HCT116 (cell line): ENCODE results near the gene ZNF346. TPM values are rescaled to one million over a fixed set of nuclear protein-coding genes. Genes with fewer than 3 reads are reported as not detected.

ENCODE experiments used
- ATAC-seq: fragments of 200-7000 bp; cut with Tn5 transposase; 2 replicates; pipeline ENCODE4 v1.9.1; 2020; ENCODE audit warnings: mild to moderate bottlenecking, moderate library complexity
- BruUV-seq: library from RNA; stranded (reverse); fragments of 400-500 nt; replicated peaks from 2 replicates; lab custom pipeline; 2021; lab: Mats Ljungman, UMichigan
- CTCF ChIA-PET: fragments of 300-600 bp; sonication (Branson Sonifier 250); formaldehyde crosslinking; loops from one replicate; lab custom pipeline; 2021; ENCODE audit warnings: antibody characterized with exemption; lab: Charles Lee
- POLR2A ChIA-PET: fragments of 300-600, 350-600 bp; sonication (Branson Sonifier 250); formaldehyde crosslinking; loops from one replicate; lab custom pipeline; 2021; ENCODE audit warnings: antibody characterized with exemption; lab: Charles Lee
- RAD21 ChIA-PET, 2 experiments: fragments of 300-600 bp; sonication (Branson Sonifier 250); formaldehyde crosslinking; loops; one replicate each; lab custom pipeline; 2023; ENCODE audit warnings: low total read pairs in 2 of 2; ENCODE audit not compliant: uncharacterized antibody in 2 of 2, unreplicated experiment in 2 of 2, low non-redundant PET in 1 of 2; lab: Charles Lee
- DNase-seq: peaks from one replicate; pipeline ENCODE4 v3.0.0-alpha.2; 2010; ENCODE audit warnings: low read depth, low spot score
- H2AFZ ChIP-seq: fragments of 200-600 bp; shearing (Covaris generic), sonication (generic); 2 replicates; pipeline ENCODE4 v1.6.1; 2017; ENCODE audit warnings: low read depth, mixed run types, mixed read lengths, antibody characterized with exemption, low read length; ENCODE audit not compliant: poor library complexity, severe bottlenecking
- H3K27ac ChIP-seq: 2 replicates; pipeline ENCODE4 v1.5.1; 2012; ENCODE audit warnings: low read depth, low read length
- H3K27me3 ChIP-seq: fragments of 200-600 bp; sonication (generic); 2 replicates; pipeline ENCODE4 v1.6.1; 2016; ENCODE audit warnings: mixed run types, low read length, mixed read lengths; ENCODE audit not compliant: insufficient read depth
- H3K36me3 ChIP-seq, 2 experiments: fragments of 200-500 bp in 1 of 2; fragments of 200-600 bp in 1 of 2; sonication (Bioruptor generic) in 1 of 2; sonication (generic) in 1 of 2; 2 replicates each; pipeline versions ENCODE4 v1.5.1 to v1.6.1; 2014 to 2016; ENCODE audit warnings: low read length in 2 of 2, inconsistent platforms in 1 of 2, mixed read lengths in 1 of 2, mixed run types in 1 of 2; ENCODE audit not compliant: insufficient read depth in 2 of 2, control insufficient read depth in 1 of 2
- H3K4me1 ChIP-seq, 2 experiments: fragments of 200-600 bp in 1 of 2; sonication (generic) in 1 of 2; 2 replicates each; pipeline versions ENCODE4 v1.5.1 to v1.6.1; 2012 to 2017; ENCODE audit warnings: low read length in 2 of 2, inconsistent platforms in 1 of 2, mild to moderate bottlenecking in 1 of 2, mixed read lengths in 1 of 2, mixed run types in 1 of 2, moderate library complexity in 1 of 2; ENCODE audit not compliant: insufficient read depth in 2 of 2, control insufficient read depth in 1 of 2
- H3K4me2 ChIP-seq: fragments of 200-600 bp; sonication (generic); 2 replicates; pipeline ENCODE4 v1.6.1; 2017; ENCODE audit warnings: mixed run types, low read length, mixed read lengths
- H3K4me3 ChIP-seq, 2 experiments: fragments of 200-600 bp in 1 of 2; sonication (generic) in 1 of 2; replicated peaks in 1 of 2; 2 replicates each; pipeline ENCODE4 v1.5.1; 2011 to 2016; ENCODE audit warnings: low read length in 2 of 2, control low read depth in 1 of 2, low read depth in 1 of 2, mild to moderate bottlenecking in 1 of 2, mixed read lengths in 1 of 2, mixed run types in 1 of 2
- H3K79me2 ChIP-seq: fragments of 200-600 bp; sonication (generic); 2 replicates; pipeline ENCODE4 v1.6.1; 2017; ENCODE audit warnings: mild to moderate bottlenecking, mixed run types, low read length, moderate library complexity, mixed read lengths; ENCODE audit not compliant: insufficient read depth
- H3K9ac ChIP-seq: fragments of 200-600 bp; sonication (generic); 2 replicates; pipeline ENCODE4 v1.6.1; 2016; ENCODE audit warnings: low read length, mixed read lengths
- H3K9me2 ChIP-seq: fragments of 200-600 bp; sonication (generic), shearing (Covaris generic); 2 replicates; pipeline ENCODE4 v1.6.1; 2017; ENCODE audit warnings: mixed run types, mild to moderate bottlenecking, moderate library complexity; ENCODE audit not compliant: insufficient read depth
- H3K9me3 ChIP-seq, 2 experiments: fragments of 200-500 bp in 1 of 2; fragments of 200-600 bp in 1 of 2; sonication (Bioruptor generic) in 1 of 2; sonication (generic) in 1 of 2; 2 replicates each; pipeline ENCODE4 v1.6.1; 2014 to 2017; ENCODE audit warnings: low read length in 2 of 2, mixed read lengths in 2 of 2, inconsistent platforms in 1 of 2, low read depth in 1 of 2, mild to moderate bottlenecking in 1 of 2, mixed run types in 1 of 2, moderate library complexity in 1 of 2; ENCODE audit not compliant: control insufficient read depth in 1 of 2, insufficient read depth in 1 of 2
- H4K20me1 ChIP-seq: fragments of 200-600 bp; sonication (generic), shearing (Covaris generic); 2 replicates; pipeline ENCODE4 v1.6.1; 2017; ENCODE audit warnings: mixed run types, mild to moderate bottlenecking, moderate library complexity; ENCODE audit not compliant: insufficient read depth
- CBX3 ChIP-seq: IDR thresholded peaks from 2 replicates; pipeline ENCODE4 v1.6.1; 2012; ENCODE audit warnings: low read depth
- CEBPB ChIP-seq: IDR thresholded peaks from 2 replicates; pipeline ENCODE4 v1.6.1; 2012; ENCODE audit warnings: low read depth
- ELF1 ChIP-seq: IDR thresholded peaks from 2 replicates; pipeline ENCODE4 v1.6.1; 2012; ENCODE audit warnings: low read depth, borderline replicate concordance
- EZH2 ChIP-seq: fragments of 200-600 bp; sonication (generic); IDR thresholded peaks from 2 replicates; pipeline ENCODE4 v1.6.1; 2017; ENCODE audit warnings: antibody characterized with exemption, mixed run types
- FOSL1 ChIP-seq: IDR thresholded peaks from 2 replicates; pipeline ENCODE4 v1.6.1; 2012; ENCODE audit warnings: low read depth
- JUND ChIP-seq: IDR thresholded peaks from 2 replicates; pipeline ENCODE4 v1.6.1; 2012
- POLR2A ChIP-seq: IDR thresholded peaks from 2 replicates; pipeline ENCODE4 v1.7.0; 2011; ENCODE audit warnings: borderline replicate concordance; ENCODE audit not compliant: insufficient read depth, insufficient read length; ENCODE audit errors: extremely low read depth
- POLR2AphosphoS5 ChIP-seq: IDR thresholded peaks from 2 replicates; pipeline ENCODE4 v1.6.1; 2011; ENCODE audit warnings: mild to moderate bottlenecking, low read depth, low read length, moderate library complexity
- RAD21 ChIP-seq: IDR thresholded peaks from 2 replicates; pipeline ENCODE4 v1.6.1; 2012; ENCODE audit warnings: low read depth, mild to moderate bottlenecking
- SIN3A ChIP-seq: IDR thresholded peaks from 2 replicates; pipeline ENCODE4 v1.6.1; 2012; ENCODE audit warnings: low read depth
- SP1 ChIP-seq: IDR thresholded peaks from 2 replicates; pipeline ENCODE4 v1.6.1; 2012; ENCODE audit warnings: low read depth
- SRF ChIP-seq: IDR thresholded peaks from 2 replicates; pipeline ENCODE4 v1.6.1; 2012; ENCODE audit warnings: low read depth
- TCF7L2 ChIP-seq: IDR thresholded peaks from 2 replicates; pipeline ENCODE4 v1.7.0; 2011; ENCODE audit warnings: borderline replicate concordance, inconsistent platforms; ENCODE audit not compliant: insufficient read depth, insufficient read length; ENCODE audit errors: extremely low read depth
- ZFX ChIP-seq: fragments of 450-650 bp; IDR thresholded peaks from 2 replicates; pipeline ENCODE4 v1.6.1; 2017
- intact Hi-C: fragments of 100-400 bp; cut with micrococcal nuclease; formaldehyde crosslinking; loops from 2 replicates; pipeline ENCODE4 v1.10.0; 2022
- total RNA-seq: library from RNA; stranded (reverse); gene quantifications from one replicate; pipeline ENCODE4 v1.2.1, GENCODE V29; 2021; ENCODE audit not compliant: unreplicated experiment
- TF ChIP-seq, protein P1 (sequence below), 3 experiments: fragments of 200-600 bp in 1 of 3; sonication (generic) in 1 of 3; IDR thresholded peaks in 2 of 3; conservative IDR thresholded peaks in 1 of 3; 2 replicates each; pipeline ENCODE4 v1.5.1; 2012 to 2017; ENCODE audit warnings: low read depth in 2 of 3, low read length in 2 of 3, antibody characterized with exemption in 1 of 3, borderline replicate concordance in 1 of 3, control low read depth in 1 of 3, mild to moderate bottlenecking in 1 of 3, mixed read lengths in 1 of 3, mixed run types in 1 of 3, moderate library complexity in 1 of 3; ENCODE audit not compliant: insufficient read depth in 1 of 3
- TF ChIP-seq, protein P2 (sequence below): IDR thresholded peaks from 2 replicates; pipeline ENCODE4 v1.6.1; 2011; ENCODE audit warnings: mild to moderate bottlenecking, low read length, moderate library complexity; ENCODE audit not compliant: insufficient replicate concordance; ENCODE audit errors: extremely low read depth
- TF ChIP-seq, protein P3 (sequence below): IDR thresholded peaks from 2 replicates; pipeline ENCODE4 v1.6.1; 2012
- TF ChIP-seq, protein P4 (sequence below): IDR thresholded peaks from 2 replicates; pipeline ENCODE4 v1.6.1; 2012; ENCODE audit warnings: low read depth

Gene ZNF346
- total RNA-seq, 1 experiment from 2014 or later, result 13.7 TPM

DNA sequence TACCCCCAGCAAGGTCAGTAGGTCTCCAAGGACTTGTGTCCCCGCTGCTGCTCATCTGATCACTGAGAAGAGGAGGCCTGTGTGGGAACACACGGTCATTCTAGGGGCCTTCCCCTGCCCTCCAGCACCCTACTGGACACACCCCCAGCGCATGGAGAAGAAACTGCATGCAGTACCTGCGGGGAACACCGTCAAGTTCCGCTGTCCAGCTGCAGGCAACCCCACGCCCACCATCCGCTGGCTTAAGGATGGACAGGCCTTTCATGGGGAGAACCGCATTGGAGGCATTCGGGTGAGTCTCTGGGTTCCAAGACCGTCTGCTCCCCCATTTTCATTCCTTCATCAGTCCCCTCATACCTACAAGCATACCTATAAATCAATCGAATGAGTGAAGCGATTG is 68.3 kb downstream of the ZNF346 start:
- POLR2A ChIA-PET, result no interaction called here
- CTCF ChIA-PET, result no interaction called here
- no peak for TF ChIP-seq SIN3A
- TF ChIP-seq, protein P1, sequence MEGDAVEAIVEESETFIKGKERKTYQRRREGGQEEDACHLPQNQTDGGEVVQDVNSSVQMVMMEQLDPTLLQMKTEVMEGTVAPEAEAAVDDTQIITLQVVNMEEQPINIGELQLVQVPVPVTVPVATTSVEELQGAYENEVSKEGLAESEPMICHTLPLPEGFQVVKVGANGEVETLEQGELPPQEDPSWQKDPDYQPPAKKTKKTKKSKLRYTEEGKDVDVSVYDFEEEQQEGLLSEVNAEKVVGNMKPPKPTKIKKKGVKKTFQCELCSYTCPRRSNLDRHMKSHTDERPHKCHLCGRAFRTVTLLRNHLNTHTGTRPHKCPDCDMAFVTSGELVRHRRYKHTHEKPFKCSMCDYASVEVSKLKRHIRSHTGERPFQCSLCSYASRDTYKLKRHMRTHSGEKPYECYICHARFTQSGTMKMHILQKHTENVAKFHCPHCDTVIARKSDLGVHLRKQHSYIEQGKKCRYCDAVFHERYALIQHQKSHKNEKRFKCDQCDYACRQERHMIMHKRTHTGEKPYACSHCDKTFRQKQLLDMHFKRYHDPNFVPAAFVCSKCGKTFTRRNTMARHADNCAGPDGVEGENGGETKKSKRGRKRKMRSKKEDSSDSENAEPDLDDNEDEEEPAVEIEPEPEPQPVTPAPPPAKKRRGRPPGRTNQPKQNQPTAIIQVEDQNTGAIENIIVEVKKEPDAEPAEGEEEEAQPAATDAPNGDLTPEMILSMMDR (IDR thresholded peaks at IDR 0.05 in 2 of 3, conservative IDR thresholded peaks at IDR 0.05 in 1 of 3; ENCODE audit: borderline replicate concordance in 1 of 3, insufficient read depth in 1 of 3, low read depth in 2 of 3, low read length in 2 of 3), result no peak
- TF ChIP-seq TCF7L2, result no peak
- no peak for TF ChIP-seq ELF1
- TF ChIP-seq, protein P2, sequence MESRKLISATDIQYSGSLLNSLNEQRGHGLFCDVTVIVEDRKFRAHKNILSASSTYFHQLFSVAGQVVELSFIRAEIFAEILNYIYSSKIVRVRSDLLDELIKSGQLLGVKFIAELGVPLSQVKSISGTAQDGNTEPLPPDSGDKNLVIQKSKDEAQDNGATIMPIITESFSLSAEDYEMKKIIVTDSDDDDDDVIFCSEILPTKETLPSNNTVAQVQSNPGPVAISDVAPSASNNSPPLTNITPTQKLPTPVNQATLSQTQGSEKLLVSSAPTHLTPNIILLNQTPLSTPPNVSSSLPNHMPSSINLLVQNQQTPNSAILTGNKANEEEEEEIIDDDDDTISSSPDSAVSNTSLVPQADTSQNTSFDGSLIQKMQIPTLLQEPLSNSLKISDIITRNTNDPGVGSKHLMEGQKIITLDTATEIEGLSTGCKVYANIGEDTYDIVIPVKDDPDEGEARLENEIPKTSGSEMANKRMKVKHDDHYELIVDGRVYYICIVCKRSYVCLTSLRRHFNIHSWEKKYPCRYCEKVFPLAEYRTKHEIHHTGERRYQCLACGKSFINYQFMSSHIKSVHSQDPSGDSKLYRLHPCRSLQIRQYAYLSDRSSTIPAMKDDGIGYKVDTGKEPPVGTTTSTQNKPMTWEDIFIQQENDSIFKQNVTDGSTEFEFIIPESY, result no peak
- TF ChIP-seq, protein P3, sequence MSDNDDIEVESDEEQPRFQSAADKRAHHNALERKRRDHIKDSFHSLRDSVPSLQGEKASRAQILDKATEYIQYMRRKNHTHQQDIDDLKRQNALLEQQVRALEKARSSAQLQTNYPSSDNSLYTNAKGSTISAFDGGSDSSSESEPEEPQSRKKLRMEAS, result no peak
- no peak for TF ChIP-seq SRF
- TF ChIP-seq, protein P4, sequence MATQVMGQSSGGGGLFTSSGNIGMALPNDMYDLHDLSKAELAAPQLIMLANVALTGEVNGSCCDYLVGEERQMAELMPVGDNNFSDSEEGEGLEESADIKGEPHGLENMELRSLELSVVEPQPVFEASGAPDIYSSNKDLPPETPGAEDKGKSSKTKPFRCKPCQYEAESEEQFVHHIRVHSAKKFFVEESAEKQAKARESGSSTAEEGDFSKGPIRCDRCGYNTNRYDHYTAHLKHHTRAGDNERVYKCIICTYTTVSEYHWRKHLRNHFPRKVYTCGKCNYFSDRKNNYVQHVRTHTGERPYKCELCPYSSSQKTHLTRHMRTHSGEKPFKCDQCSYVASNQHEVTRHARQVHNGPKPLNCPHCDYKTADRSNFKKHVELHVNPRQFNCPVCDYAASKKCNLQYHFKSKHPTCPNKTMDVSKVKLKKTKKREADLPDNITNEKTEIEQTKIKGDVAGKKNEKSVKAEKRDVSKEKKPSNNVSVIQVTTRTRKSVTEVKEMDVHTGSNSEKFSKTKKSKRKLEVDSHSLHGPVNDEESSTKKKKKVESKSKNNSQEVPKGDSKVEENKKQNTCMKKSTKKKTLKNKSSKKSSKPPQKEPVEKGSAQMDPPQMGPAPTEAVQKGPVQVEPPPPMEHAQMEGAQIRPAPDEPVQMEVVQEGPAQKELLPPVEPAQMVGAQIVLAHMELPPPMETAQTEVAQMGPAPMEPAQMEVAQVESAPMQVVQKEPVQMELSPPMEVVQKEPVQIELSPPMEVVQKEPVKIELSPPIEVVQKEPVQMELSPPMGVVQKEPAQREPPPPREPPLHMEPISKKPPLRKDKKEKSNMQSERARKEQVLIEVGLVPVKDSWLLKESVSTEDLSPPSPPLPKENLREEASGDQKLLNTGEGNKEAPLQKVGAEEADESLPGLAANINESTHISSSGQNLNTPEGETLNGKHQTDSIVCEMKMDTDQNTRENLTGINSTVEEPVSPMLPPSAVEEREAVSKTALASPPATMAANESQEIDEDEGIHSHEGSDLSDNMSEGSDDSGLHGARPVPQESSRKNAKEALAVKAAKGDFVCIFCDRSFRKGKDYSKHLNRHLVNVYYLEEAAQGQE, result no peak
- no peak for TF ChIP-seq ZFX
- no peak for TF ChIP-seq FOSL1
- TF ChIP-seq CEBPB, result no peak
- no peak for TF ChIP-seq POLR2A
- no peak for TF ChIP-seq CBX3
- TF ChIP-seq EZH2, result no peak
- TF ChIP-seq POLR2AphosphoS5, result no peak
- no peak for TF ChIP-seq RAD21
- no peak for TF ChIP-seq JUND
- no peak for TF ChIP-seq SP1
- TF ChIP-seq, all 23 proteins: peak for 0

More for the DNA sequence above, 68.3 kb downstream of the ZNF346 start:
- Histone ChIP-seq H3K4me3 (no peak overlapping the region), H2AFZ (no peak overlapping the region), H3K9me3 (no peaks in the 10 kb centered on the region), H3K9ac (no peak overlapping the region), H3K27me3 (no peaks in the 10 kb centered on the region), H4K20me1 (no peaks in the 10 kb centered on the region), H3K27ac (no peak overlapping the region), H3K4me2 (no peak overlapping the region), H3K4me1 (peaks cover 6 to 12% of the 10 kb centered on the region in 2 experiments; a peak in 3 of 4 replicates), H3K36me3 (peaks cover 3 to 12% of the 10 kb centered on the region in 2 experiments; a peak in 2 of 4 replicates), H3K79me2 (peaks cover 21% of the 10 kb centered on the region), H3K9me2 (no peaks in the 10 kb centered on the region)
- intact Hi-C loops, result no loop called here
- no peak for DNase-seq
- RAD21 ChIA-PET, result no interaction called here
- ATAC-seq, result no peak
- BruUV-seq, result no TSS peak
